GM23248 (cell line): ENCODE data around the gene C1orf35. TPM values are rescaled to one million over a fixed set of nuclear protein-coding genes. Genes with fewer than 3 reads are reported as not detected.

Source experiments
- DNase-seq: peaks from one replicate; pipeline ENCODE4 v3.0.0-alpha.2; 2015
- H2AFZ ChIP-seq: fragments of 200-600 bp; sonication (generic); 2 replicates; pipeline ENCODE4 v1.6.1; 2016; ENCODE audit warnings: antibody characterized with exemption
- H3F3A ChIP-seq: fragments of 200-600 bp; sonication (generic); 2 replicates; pipeline ENCODE4 v1.6.1; 2016; ENCODE audit warnings: mild to moderate bottlenecking, antibody characterized with exemption, mixed run types; ENCODE audit not compliant: insufficient read depth
- H3K27ac ChIP-seq: fragments of 200-600 bp; sonication (generic); 2 replicates; pipeline ENCODE4 v1.5.1; 2016; ENCODE audit warnings: mild to moderate bottlenecking
- H3K27me3 ChIP-seq: fragments of 200-600 bp; sonication (generic); replicated peaks from 2 replicates; pipeline ENCODE4 v1.6.1; 2016; ENCODE audit warnings: mild to moderate bottlenecking; ENCODE audit not compliant: insufficient read depth
- H3K36me3 ChIP-seq: fragments of 200-600 bp; sonication (generic); 2 replicates; pipeline ENCODE4 v1.6.1; 2016; ENCODE audit warnings: low read depth, mild to moderate bottlenecking
- H3K4me1 ChIP-seq: fragments of 200-600 bp; sonication (generic); 2 replicates; pipeline ENCODE4 v1.6.1; 2016; ENCODE audit warnings: mild to moderate bottlenecking; ENCODE audit not compliant: insufficient read depth
- H3K4me2 ChIP-seq: fragments of 200-600 bp; sonication (generic); one replicate; pipeline ENCODE4 v1.6.1; 2016; ENCODE audit warnings: mild to moderate bottlenecking; ENCODE audit not compliant: unreplicated experiment
- H3K4me3 ChIP-seq: fragments of 200-600 bp; sonication (generic); 2 replicates; pipeline ENCODE4 v1.5.1; 2016; ENCODE audit warnings: mild to moderate bottlenecking
- H3K79me2 ChIP-seq: fragments of 200-600 bp; sonication (generic); 2 replicates; pipeline ENCODE4 v1.6.1; 2016; ENCODE audit warnings: mild to moderate bottlenecking; ENCODE audit not compliant: insufficient read depth
- H3K9ac ChIP-seq: fragments of 200-600 bp; sonication (generic); 2 replicates; pipeline ENCODE4 v1.6.1; 2016; ENCODE audit warnings: mild to moderate bottlenecking
- H3K9me2 ChIP-seq: fragments of 200-600 bp; sonication (generic); 2 replicates; pipeline ENCODE4 v1.6.1; 2016; ENCODE audit warnings: mixed run types, mild to moderate bottlenecking, moderate library complexity; ENCODE audit not compliant: insufficient read depth
- H3K9me3 ChIP-seq: fragments of 200-600 bp; sonication (generic); one replicate; pipeline ENCODE4 v1.6.1; 2017; ENCODE audit warnings: low read depth
- H4K20me1 ChIP-seq: fragments of 200-600 bp; sonication (generic); 2 replicates; pipeline ENCODE4 v1.6.0; 2016; ENCODE audit not compliant: insufficient read depth
- EZH2 ChIP-seq: fragments of 200-600 bp; sonication (generic); IDR thresholded peaks from 2 replicates; pipeline ENCODE4 v1.6.1; 2018; ENCODE audit warnings: antibody characterized with exemption, mild to moderate bottlenecking; ENCODE audit not compliant: insufficient read depth, poor library complexity, severe bottlenecking
- EZH2phosphoT487 ChIP-seq: fragments of 200-600 bp; sonication (generic); IDR thresholded peaks from 2 replicates; pipeline ENCODE4 v1.6.1; 2018; ENCODE audit warnings: antibody characterized with exemption, moderate library complexity, mild to moderate bottlenecking, low read depth; ENCODE audit not compliant: insufficient read depth
- WGBS, 2 experiments: methylation state at CpG; one replicate each; pipeline ENCODE4 v1.1.6; 2015 to 2017; ENCODE audit warnings: low lambda C conversion rate in 2 of 2, low coverage in 1 of 2; ENCODE audit errors: missing lambda C conversion rate in 2 of 2; 5-methylcytosine and 5-hydroxymethylcytosine counted together
- in situ Hi-C: fragments of 300-500 bp; cut with MboI; formaldehyde crosslinking; loops from 2 replicates; pipeline ENCODE4 v1.15.0; 2020
- polyA plus RNA-seq: library from polyadenylated mRNA; unstranded; fragments of >200 nt; fragmentation: Nextera tagmentation; extraction: Ambion mirVana; gene quantifications from 2 replicates; pipeline ENCODE4 v1.2.1, GENCODE V29; 2016
- total RNA-seq: library from RNA; depleted of rRNA; stranded (reverse); fragments of >200 nt; shearing (Covaris generic); gene quantifications from 2 replicates; pipeline ENCODE4 v1.2.3, GENCODE V29; 2014

C1orf35 gene
- total and polyA plus RNA-seq, 2 experiments from 2014 or later, result 11.6 to 19.9 TPM

- TF ChIP-seq EZH2 (no peak), EZH2phosphoT487 (no peak)
- no peaks in the 10 kb centered on the region for H3K27me3 ChIP-seq
- H3K79me2 ChIP-seq, result peaks cover 45% of the 10 kb centered on the region
- 15 to 20% methylated on average over 13 to 16 of the region's 17 CpGs for WGBS, 2 experiments
- peak; percentile 90 for DNase-seq
- H2AFZ ChIP-seq, result no peak overlapping the region
- peak overlapping the region; percentile 38; the same call in 1 of the 2 replicates for H3K9ac ChIP-seq
- no peaks in the 10 kb centered on the region for H3K9me3 ChIP-seq
- H4K20me1 ChIP-seq, result no peaks in the 10 kb centered on the region
- no peaks in the 10 kb centered on the region; the same call in 1 of the 2 replicates for H3F3A ChIP-seq
- in situ Hi-C loops, result no loop called here
- H3K27ac ChIP-seq, result peak overlapping the region; percentile 46
- no peaks in the 10 kb centered on the region for H3K36me3 ChIP-seq
- H3K4me2 ChIP-seq, result peak overlapping the region; percentile 14
- no peaks in the 10 kb centered on the region for H3K9me2 ChIP-seq
- no peak overlapping the region for H3K4me3 ChIP-seq
- H3K4me1 ChIP-seq, result peaks cover 23% of the 10 kb centered on the region
Measured at GRCh38 chr1:228150461-228151179, 47.5 kb upstream of the C1orf35 start.

GRCh38 chr1:228150120-228150460 is 47.0 kb upstream of the C1orf35 start:
- no peak overlapping the region for H2AFZ ChIP-seq
- H3K36me3 ChIP-seq, result no peaks in the 10 kb centered on the region
- no peak overlapping the region for H3K4me3 ChIP-seq
- H3K4me2 ChIP-seq, result peak overlapping the region; percentile 14
- H3K9me2 ChIP-seq, result no peaks in the 10 kb centered on the region
- in situ Hi-C loops, result no loop called here
- WGBS, 2 experiments, result 70 to 76% methylated on average over 6 to 7 of the region's 7 CpGs
- peak overlapping the region; percentile 38; the same call in 1 of the 2 replicates for H3K9ac ChIP-seq
- peaks cover 51% of the 10 kb centered on the region for H3K79me2 ChIP-seq
- DNase-seq, result no peak
- TF ChIP-seq EZH2phosphoT487 (no peak), EZH2 (no peak)
- H4K20me1 ChIP-seq, result 0 out of 2 replicates have a peak, but pooled peaks cover 4% of the 10 kb centered on the region
- no peaks in the 10 kb centered on the region for H3K9me3 ChIP-seq
- H3F3A ChIP-seq, result no peaks in the 10 kb centered on the region; the same call in 1 of the 2 replicates
- H3K27ac ChIP-seq, result peak overlapping the region; percentile 46
- no peaks in the 10 kb centered on the region for H3K27me3 ChIP-seq
- H3K4me1 ChIP-seq, result peaks cover 23% of the 10 kb centered on the region

- peak within 1 kb of the TSS; percentile 23 for H3K4me2 ChIP-seq
- peak; percentile 36 for DNase-seq
- 42 to 66% methylated on average over 10 to 17 of the region's 17 CpGs for WGBS, 2 experiments
- peak within 1 kb of the TSS; percentile 46 for H3K27ac ChIP-seq
- no peak within 1 kb of the TSS for H2AFZ ChIP-seq
- no peaks in the 10 kb centered on the region for H3K36me3 ChIP-seq
- no peaks in the 10 kb centered on the region; the same call in 1 of the 2 replicates for H3F3A ChIP-seq
- no peaks in the 10 kb centered on the region for H3K9me2 ChIP-seq
- H3K4me1 ChIP-seq, result peaks cover 23% of the 10 kb centered on the region
- peak within 1 kb of the TSS; percentile 38 for H3K9ac ChIP-seq
- no peak for TF ChIP-seq EZH2
- TF ChIP-seq EZH2phosphoT487, result no peak
- peaks cover 56% of the 10 kb centered on the region for H3K79me2 ChIP-seq
- no peaks in the 10 kb centered on the region for H3K27me3 ChIP-seq
- H3K9me3 ChIP-seq, result no peaks in the 10 kb centered on the region
- H3K4me3 ChIP-seq, result no peak within 1 kb of the TSS
- peaks cover 5% of the 10 kb centered on the region; the same call in 1 of the 2 replicates for H4K20me1 ChIP-seq
- in situ Hi-C loops, result no loop called here
Measured at GRCh38 chr1:228149406-228150119, 46.4 kb upstream of the C1orf35 start, which contains the start of gene GJC2. TSS of gene GJC2 (plus strand) at chr1:228149930. CDS start at chr1:228157759, 7,829 bp downstream.

- Histone ChIP-seq H3K9me2 (no peaks in the 10 kb centered on the region), H3K36me3 (no peaks in the 10 kb centered on the region), H2AFZ (no peak overlapping the region), H3K27ac (no peak overlapping the region), H3K4me1 (peaks cover 23% of the 10 kb centered on the region), H3K4me3 (no peak overlapping the region), H3K27me3 (no peaks in the 10 kb centered on the region), H3K9ac (peak overlapping the region; percentile 38), H3K9me3 (no peaks in the 10 kb centered on the region), H3K4me2 (peak overlapping the region; percentile 23), H4K20me1 (peaks cover 8% of the 10 kb centered on the region; the same call in 1 of the 2 replicates), H3K79me2 (peaks cover 62% of the 10 kb centered on the region), H3F3A (no peaks in the 10 kb centered on the region; the same call in 1 of the 2 replicates)
- WGBS, 2 experiments, result 74 to 82% methylated on average over 8 of the region's 8 CpGs
- TF ChIP-seq EZH2 (no peak), EZH2phosphoT487 (no peak)
- DNase-seq, result no peak
- in situ Hi-C loops, result no loop called here
Measured at GRCh38 chr1:228148935-228149405, 45.8 kb upstream of the C1orf35 start.
